ENCODE measurements around the gene EPB41.
"Not testable (repeated sequence)": the region's sequence is repeated elsewhere in the genome, so short reads cannot be mapped to it uniquely, and the experiment has no call there.

Gene EPB41

GRCh38 chr1:29052941-29053340 is 138.6 kb downstream of the EPB41 start:
- DNase-seq (ENCODE audit: low spot score) = no peak

- DNase-seq (ENCODE audit: low spot score) = no peak
Measured at GRCh38 chr1:29055160-29055559, 140.8 kb downstream of the EPB41 start.

GRCh38 chr1:29056256-29056655 is 141.9 kb downstream of the EPB41 start:
- no peak for DNase-seq (ENCODE audit: low spot score)

- no peak for DNase-seq (ENCODE audit: low spot score)
Measured at GRCh38 chr1:29057700-29058099, 143.3 kb downstream of the EPB41 start.

- no peak for DNase-seq (ENCODE audit: low spot score)
Measured at GRCh38 chr1:29062157-29062942, 148.0 kb downstream of the EPB41 start.

GRCh38 chr1:29064064-29064463 is 149.7 kb downstream of the EPB41 start:
- no peak for DNase-seq (ENCODE audit: low spot score)

GRCh38 chr1:29077155-29077554 is 162.8 kb downstream of the EPB41 start:
- DNase-seq (ENCODE audit: low spot score) = no peak

- DNase-seq (ENCODE audit: low spot score) = not testable (repeated sequence)
Measured at GRCh38 chr1:29079916-29080629, 165.7 kb downstream of the EPB41 start.

GRCh38 chr1:29081201-29081600 is 166.8 kb downstream of the EPB41 start:
- DNase-seq (ENCODE audit: low spot score) = no peak

- no peak for DNase-seq (ENCODE audit: low spot score)
Measured at GRCh38 chr1:29082519-29082918, 168.2 kb downstream of the EPB41 start.

- peak; percentile 20 for DNase-seq (ENCODE audit: low spot score)
Measured at GRCh38 chr1:29083317-29084195, 169.2 kb downstream of the EPB41 start.

GRCh38 chr1:29084196-29084521 is 169.8 kb downstream of the EPB41 start:
- no peak for DNase-seq (ENCODE audit: low spot score)

- DNase-seq (ENCODE audit: low spot score) = no peak
Measured at GRCh38 chr1:29090937-29091618, 176.7 kb downstream of the EPB41 start.

- DNase-seq (ENCODE audit: low spot score) = not testable (repeated sequence)
Measured at GRCh38 chr1:29092704-29093103, 178.3 kb downstream of the EPB41 start.

GRCh38 chr1:29094433-29094832 is 180.1 kb downstream of the EPB41 start:
- DNase-seq (ENCODE audit: low spot score) = no peak

- no peak for DNase-seq (ENCODE audit: low spot score)
Measured at GRCh38 chr1:29094954-29095353, 180.6 kb downstream of the EPB41 start.

GRCh38 chr1:29096231-29096886 is 182.0 kb downstream of the EPB41 start:
- DNase-seq (ENCODE audit: low spot score) = no peak

GRCh38 chr1:29099286-29099685 is 184.9 kb downstream of the EPB41 start:
- no peak for DNase-seq (ENCODE audit: low spot score)

- DNase-seq (ENCODE audit: low spot score) = no peak
Measured at GRCh38 chr1:29100487-29100886, 186.1 kb downstream of the EPB41 start.

- no peak for DNase-seq (ENCODE audit: low spot score)
Measured at GRCh38 chr1:29105822-29106221, 191.5 kb downstream of the EPB41 start.

GRCh38 chr1:29108041-29108440 is 193.7 kb downstream of the EPB41 start:
- DNase-seq (ENCODE audit: low spot score) = not testable (repeated sequence)
